PFSK-1 (cell line): ENCODE results near the gene PIAS3.

ENCODE experiments used
- POLR2AphosphoS5 ChIP-seq: IDR thresholded peaks from 2 replicates; pipeline ENCODE4 v1.6.1; 2012; ENCODE audit warnings: low read depth, mild to moderate bottlenecking, control low read depth, low read length, moderate library complexity
- SIN3A ChIP-seq: IDR thresholded peaks from 2 replicates; pipeline ENCODE4 v1.6.1; 2012; ENCODE audit warnings: mild to moderate bottlenecking, low read length, moderate library complexity, borderline replicate concordance; ENCODE audit not compliant: insufficient read depth

GRCh38 chr1:145889722-145890121 is 30.8 kb upstream of the PIAS3 start:
- TF ChIP-seq POLR2AphosphoS5 (no peak), SIN3A (no peak)
